GM23248 (cell line): Measurements from ENCODE around the gene MEGF6.

Experiments
- EZH2 ChIP-seq: fragments of 200-600 bp; sonication (generic); IDR thresholded peaks from 2 replicates; pipeline ENCODE4 v1.6.1; 2018; ENCODE audit warnings: antibody characterized with exemption, mild to moderate bottlenecking; ENCODE audit not compliant: insufficient read depth, poor library complexity, severe bottlenecking
- EZH2phosphoT487 ChIP-seq: fragments of 200-600 bp; sonication (generic); IDR thresholded peaks from 2 replicates; pipeline ENCODE4 v1.6.1; 2018; ENCODE audit warnings: antibody characterized with exemption, moderate library complexity, mild to moderate bottlenecking, low read depth; ENCODE audit not compliant: insufficient read depth

DNA sequence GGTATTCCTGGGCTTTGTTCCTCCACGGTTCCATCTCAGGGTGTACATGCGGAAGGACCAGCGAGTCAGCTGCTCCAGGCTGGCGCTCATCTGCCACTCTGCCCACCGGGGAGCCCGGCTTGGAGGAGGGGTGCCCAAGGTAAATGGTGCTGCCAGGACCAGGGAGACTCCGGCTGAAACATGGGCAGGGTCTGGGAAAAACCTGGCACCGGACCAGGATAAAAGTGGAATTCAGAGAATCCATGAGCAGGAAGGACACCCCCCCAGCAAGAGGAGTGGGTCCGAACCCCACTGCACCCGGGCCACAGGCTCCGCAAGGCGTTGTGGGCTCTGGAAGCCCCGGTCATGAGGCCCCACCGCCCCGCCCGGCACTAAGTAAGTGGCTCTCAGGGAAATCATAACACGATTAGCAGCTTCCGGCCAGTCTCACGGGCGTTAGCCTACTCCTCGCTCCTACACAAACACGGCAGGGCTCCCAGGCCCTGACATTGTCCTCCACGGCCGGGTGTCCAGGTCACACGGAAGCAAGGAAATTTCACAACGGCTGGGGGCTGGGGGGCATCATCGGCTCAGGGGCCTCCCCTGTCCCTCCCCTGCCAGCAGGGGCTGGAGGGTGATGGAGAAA is 21.1 kb downstream of the MEGF6 start:
- TF ChIP-seq EZH2phosphoT487 (no peak), EZH2 (no peak)
